Subcutaneous adipose tissue (tissue), 4 donors: ENCODE results near the gene HLA-DQB2. TPM values are rescaled to one million over a fixed set of nuclear protein-coding genes. Genes with fewer than 3 reads are reported as not detected.

ENCODE experiments used
- CTCF ChIP-seq: fragments of 450-650 bp; IDR thresholded peaks from one replicate; pipeline ENCODE4 v1.5.1; 2016; ENCODE audit warnings: low read depth, mild to moderate bottlenecking, control low read depth, antibody characterized with exemption, moderate library complexity
- small RNA-seq: library from RNA; depleted of rRNA; stranded (forward); fragments of <200 nt; gene quantifications from one replicate; pipeline ENCODE3, GENCODE V24; 2016
- total RNA-seq, 4 donors: library from RNA; depleted of rRNA; stranded (reverse); fragments of >200 nt; gene quantifications; one replicate each; pipeline ENCODE4 v1.1.0, GENCODE V29; 2016

HLA-DQB2 gene
- total RNA-seq, 4 donors from 2014 or later = 1.1 to 4.3 (median 3.4) TPM; not detected in 1

DNA sequence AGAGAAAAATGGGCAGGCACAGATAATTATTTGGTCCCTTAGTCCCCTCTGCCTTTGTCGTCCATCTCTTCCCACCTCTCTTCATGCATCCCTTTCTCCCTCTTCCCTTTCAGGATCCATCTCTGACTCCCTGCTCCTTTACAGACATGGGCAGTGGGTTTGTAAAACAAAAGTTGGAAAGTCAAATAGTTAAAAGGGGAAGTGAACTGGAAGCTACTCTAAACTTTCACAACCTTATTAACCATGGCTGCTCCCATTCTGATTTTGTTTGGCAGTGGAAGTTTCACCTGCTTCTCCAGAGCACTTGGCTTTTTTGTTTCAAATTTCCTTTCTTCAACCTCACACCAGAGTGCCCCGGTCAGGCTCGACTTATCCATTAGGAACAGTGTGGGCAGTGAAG, 21.0 kb downstream of the HLA-DQB2 start:
- TF ChIP-seq CTCF = no peak

- no peak for TF ChIP-seq CTCF
Observed at GRCh38 chr6:32741031-32741960, 22.0 kb downstream of the HLA-DQB2 start, which contains the start of gene HLA-DQA2. Gene HLA-DQA2 (plus strand): TSS chr6:32741391. CDS start chr6:32741444, 53 bp downstream.

DNA sequence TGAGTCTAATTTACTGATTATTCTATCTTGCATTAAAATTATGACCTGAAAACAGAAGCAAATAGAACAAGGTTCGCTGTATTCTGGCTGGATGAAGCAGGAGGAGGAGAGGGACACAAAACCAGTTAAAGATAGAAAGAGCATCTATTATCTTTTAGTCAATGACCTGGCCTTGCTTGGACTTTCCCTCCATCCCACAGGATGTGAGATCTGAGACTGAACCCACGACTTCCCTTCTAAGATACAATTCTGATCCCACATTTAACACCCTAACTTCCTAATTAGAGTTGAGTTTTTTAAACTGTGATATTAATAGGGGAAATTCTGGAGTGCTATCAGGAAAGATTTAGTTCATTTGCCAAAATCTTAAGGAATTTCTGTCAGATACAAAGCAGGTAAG, 25.2 kb downstream of the HLA-DQB2 start:
- no peak for TF ChIP-seq CTCF

- TF ChIP-seq CTCF = no peak
Observed at GRCh38 chr6:32718879-32719278, 44.5 kb downstream of the HLA-DQB2 start.

- no peak for TF ChIP-seq CTCF
Observed at GRCh38 chr6:32716396-32716795, 46.9 kb downstream of the HLA-DQB2 start.

DNA sequence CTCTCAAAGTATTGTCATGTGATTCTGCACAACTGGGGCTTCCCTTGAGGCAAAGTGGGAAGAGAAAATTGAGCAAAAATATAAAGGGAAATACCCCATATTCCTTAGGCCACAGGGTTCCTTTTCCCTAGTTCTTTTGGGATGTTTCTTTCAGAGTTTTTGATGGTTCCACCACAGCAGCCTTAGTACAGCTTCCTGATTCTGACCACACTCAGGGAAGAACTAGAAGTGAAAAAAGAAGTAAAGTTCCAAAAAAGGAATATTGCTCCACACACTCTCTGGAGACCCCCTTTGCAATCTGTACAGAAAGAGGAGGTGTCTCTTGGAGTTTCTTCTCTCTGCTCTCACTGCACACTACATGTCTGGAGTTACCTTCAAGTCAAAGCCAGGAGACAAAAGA, 50.1 kb downstream of the HLA-DQB2 start:
- no peak for TF ChIP-seq CTCF

DNA sequence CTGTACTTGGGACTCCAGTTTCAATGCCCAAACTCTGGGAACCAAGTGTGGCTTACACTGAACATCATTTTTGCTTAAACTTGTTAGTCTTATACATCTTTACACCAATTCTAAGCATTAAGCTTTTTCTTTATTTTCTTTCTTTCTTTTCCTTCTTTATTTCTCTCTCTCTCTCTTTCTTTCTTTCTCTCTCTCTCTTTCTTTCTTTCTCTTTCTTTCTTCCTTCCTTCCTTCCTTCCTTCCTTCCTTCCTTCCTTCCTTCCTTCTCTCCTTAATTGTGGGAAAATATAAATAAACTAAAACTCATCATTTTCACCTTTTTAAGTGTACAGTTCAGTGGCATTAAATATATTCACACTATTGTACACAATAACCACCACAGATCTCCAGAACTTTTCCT, 53.7 kb downstream of the HLA-DQB2 start:
- TF ChIP-seq CTCF = no peak

Small RNAs within 50 kb of the gene (small RNA-seq; reads per million reads assigned to genes)
- not detected for gene MIR3135B

Other genes starting within 250 kb of the HLA-DQB2 start
- 10 to 100 TPM in 1 of 4 donors, 1 to 10 TPM in 1, under 1 TPM in 1, not detected in 1; 0.66 to 63.3 (median 9.9) TPM for gene HLA-DRB5, start 233.2 kb downstream of the HLA-DQB2 start, total RNA-seq
- gene HLA-DRB1, start 173.7 kb downstream of the HLA-DQB2 start, total RNA-seq = 100 to 1,000 TPM in 1 of 4 donors, 10 to 100 TPM in 3; 51.1 to 143 (median 85.6) TPM
- 10 to 100 TPM in 2 of 4 donors, 1 to 10 TPM in 2; 6.6 to 18.5 (median 11.4) TPM for gene HLA-DQA1, start 126.1 kb downstream of the HLA-DQB2 start, total RNA-seq
- 10 to 100 TPM in 2 of 4 donors, 1 to 10 TPM in 2; 2.8 to 15.8 (median 7.5) TPM for gene HLA-DQB1, start 96.9 kb downstream of the HLA-DQB2 start, total RNA-seq
- 1 to 10 TPM in 2 of 4 donors, under 1 TPM in 1, not detected in 1; 0.65 to 4.6 (median 1.7) TPM for gene HLA-DQA2, start 22.1 kb downstream of the HLA-DQB2 start, total RNA-seq
- gene HLA-DOB, start 53.5 kb upstream of the HLA-DQB2 start, total RNA-seq = under 1 TPM in 1 of 4 donors, not detected in 3; 0.34 TPM
- 10 to 100 TPM in 1 of 4 donors, 1 to 10 TPM in 3; 8.4 to 35.8 (median 9.6) TPM for gene TAP2, start 75.2 kb upstream of the HLA-DQB2 start, total RNA-seq
- gene PSMB8, start 80.5 kb upstream of the HLA-DQB2 start, total RNA-seq = 10 to 100 TPM; 20.5 to 61.4 (median 49.0) TPM
- gene TAP1, start 90.2 kb upstream of the HLA-DQB2 start, total RNA-seq = 10 to 100 TPM; 18.3 to 76.9 (median 32.4) TPM
- 10 to 100 TPM; 21.6 to 49.9 (median 30.7) TPM for gene PSMB9, start 90.7 kb upstream of the HLA-DQB2 start, total RNA-seq
- 100 to 1,000 TPM in 1 of 4 donors, 10 to 100 TPM in 3; 27.7 to 199 (median 36.4) TPM for gene HLA-DMB, start 177.5 kb upstream of the HLA-DQB2 start, total RNA-seq
- 100 to 1,000 TPM in 1 of 4 donors, 10 to 100 TPM in 3; 44.7 to 124 (median 69.7) TPM for gene HLA-DMA, start 189.6 kb upstream of the HLA-DQB2 start, total RNA-seq
- 100 to 1,000 TPM in 2 of 4 donors, 10 to 100 TPM in 2; 83.0 to 154 (median 96.1) TPM for gene BRD2, start 205.1 kb upstream of the HLA-DQB2 start, total RNA-seq
- 10 to 100 TPM in 1 of 4 donors, 1 to 10 TPM in 3; 2.1 to 10.9 (median 6.1) TPM for gene HLA-DOA, start 246.1 kb upstream of the HLA-DQB2 start, total RNA-seq